ENCODE measurements around the gene LRP1B.

DNA sequence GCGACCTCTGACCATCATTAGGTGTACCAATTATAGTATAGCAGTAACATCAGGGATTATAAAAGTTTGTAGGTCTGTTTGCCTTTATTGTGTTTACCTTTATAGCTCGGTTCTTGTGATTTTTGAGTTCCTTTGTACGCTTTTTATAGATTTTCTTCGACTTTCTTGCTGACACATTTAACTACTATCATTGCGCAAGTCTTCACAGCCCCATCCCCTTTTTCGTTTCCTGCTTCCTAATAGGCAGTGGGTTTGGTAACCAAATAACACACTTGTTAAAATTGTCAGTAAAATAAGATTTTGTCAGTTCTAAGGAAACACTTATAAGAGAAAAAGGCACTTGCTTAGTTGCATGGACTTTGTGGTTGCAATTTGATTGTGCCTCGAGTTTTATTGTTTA lies 541.5 kb downstream of the LRP1B start:
- no peak for TF ChIP-seq EZH2 (IDR thresholded peaks at IDR 0.05; ENCODE audit: borderline replicate concordance, insufficient read depth, low read length, poor library complexity, severe bottlenecking)
- TF ChIP-seq POLR2AphosphoS5 (IDR thresholded peaks at IDR 0.05) = no peak
- TF ChIP-seq, protein P1, sequence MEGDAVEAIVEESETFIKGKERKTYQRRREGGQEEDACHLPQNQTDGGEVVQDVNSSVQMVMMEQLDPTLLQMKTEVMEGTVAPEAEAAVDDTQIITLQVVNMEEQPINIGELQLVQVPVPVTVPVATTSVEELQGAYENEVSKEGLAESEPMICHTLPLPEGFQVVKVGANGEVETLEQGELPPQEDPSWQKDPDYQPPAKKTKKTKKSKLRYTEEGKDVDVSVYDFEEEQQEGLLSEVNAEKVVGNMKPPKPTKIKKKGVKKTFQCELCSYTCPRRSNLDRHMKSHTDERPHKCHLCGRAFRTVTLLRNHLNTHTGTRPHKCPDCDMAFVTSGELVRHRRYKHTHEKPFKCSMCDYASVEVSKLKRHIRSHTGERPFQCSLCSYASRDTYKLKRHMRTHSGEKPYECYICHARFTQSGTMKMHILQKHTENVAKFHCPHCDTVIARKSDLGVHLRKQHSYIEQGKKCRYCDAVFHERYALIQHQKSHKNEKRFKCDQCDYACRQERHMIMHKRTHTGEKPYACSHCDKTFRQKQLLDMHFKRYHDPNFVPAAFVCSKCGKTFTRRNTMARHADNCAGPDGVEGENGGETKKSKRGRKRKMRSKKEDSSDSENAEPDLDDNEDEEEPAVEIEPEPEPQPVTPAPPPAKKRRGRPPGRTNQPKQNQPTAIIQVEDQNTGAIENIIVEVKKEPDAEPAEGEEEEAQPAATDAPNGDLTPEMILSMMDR (IDR thresholded peaks at IDR 0.05; ENCODE audit: poor library complexity, severe bottlenecking) = no peak
- TF ChIP-seq TAF1 (IDR thresholded peaks at IDR 0.05; ENCODE audit: low read depth) = no peak
- TF ChIP-seq REST (IDR thresholded peaks at IDR 0.05; ENCODE audit: borderline replicate concordance) = no peak
- TF ChIP-seq MXI1 (conservative IDR thresholded peaks at IDR 0.05; ENCODE audit: poor library complexity, severe bottlenecking) = no peak
- no peak for TF ChIP-seq SMC3 (conservative IDR thresholded peaks at IDR 0.05; ENCODE audit: poor library complexity)

All from neural cell (in vitro differentiated cells).